Activated CD4-positive, alpha-beta T cell treated with anti-CD3 and anti-CD28 coated beads for 36 hours (primary cell): Measurements from ENCODE around the gene PRICKLE1. TPM values are rescaled to one million over a fixed set of nuclear protein-coding genes. Genes with fewer than 3 reads are reported as not detected.

ENCODE experiments used
- ATAC-seq: fragments of 200-7000 bp; cut with Tn5 transposase; one replicate; pipeline ENCODE4 v1.10.0; 2021; ENCODE audit warnings: mild to moderate bottlenecking, moderate library complexity
- CTCF ChIA-PET: fragments of 350-600 bp; sonication (Branson Sonifier 250); formaldehyde crosslinking; loops from one replicate; lab custom pipeline; 2021; ENCODE audit warnings: antibody characterized with exemption; lab: Charles Lee
- POLR2A ChIA-PET: fragments of 350-600 bp; sonication (Branson Sonifier 250); formaldehyde crosslinking; loops from one replicate; lab custom pipeline; 2021; ENCODE audit warnings: antibody characterized with exemption, inconsistent platforms; lab: Charles Lee
- DNase-seq: peaks from one replicate; pipeline ENCODE4 v3.0.0-alpha.2; 2020
- H3K27ac Mint-ChIP-seq: one replicate; pipeline ENCODE4 v1.8.0; 2021; ENCODE audit warnings: mixed read lengths
- H3K27me3 Mint-ChIP-seq: one replicate; pipeline ENCODE4 v1.8.0; 2021; ENCODE audit warnings: mixed read lengths
- H3K36me3 Mint-ChIP-seq: one replicate; pipeline ENCODE4 v1.8.0; 2021; ENCODE audit warnings: low read depth, mixed read lengths
- H3K4me1 Mint-ChIP-seq: one replicate; pipeline ENCODE4 v1.8.0; 2021; ENCODE audit warnings: mixed read lengths
- H3K4me3 Mint-ChIP-seq: one replicate; pipeline ENCODE4 v1.8.0; 2021; ENCODE audit warnings: mild to moderate bottlenecking, moderate library complexity, mixed read lengths
- H3K9me3 Mint-ChIP-seq: one replicate; pipeline ENCODE4 v1.8.0; 2021; ENCODE audit warnings: low read depth, mixed read lengths
- intact Hi-C, 2 experiments: fragments of 100-400 bp; cut with DNase I in 1 of 2; cut with micrococcal nuclease in 1 of 2; formaldehyde crosslinking; loops; one replicate each; pipeline versions ENCODE4 v1.14.2 to v1.15.1; 2022 to 2024; cut with DNase I, micrococcal nuclease
- total RNA-seq, 2 experiments: library from RNA; stranded (reverse); gene quantifications; one replicate each; pipeline ENCODE4 v1.2.3, GENCODE V29; 2021

PRICKLE1 gene
- total RNA-seq, 2 experiments from 2014 or later: 0.21 to 0.30 TPM

- no peaks in the 10 kb centered on the region for H3K9me3 Mint-ChIP-seq
- ChIA-PET CTCF (interaction anchor here (0.6 to 1.4 kb wide), 3 partner anchors 10 to 82 kb away, joined by 3 to 4 read pairs (median 4); no protein-coding TSS in a partner anchor), POLR2A (no interaction called here)
- DNase-seq (no peak), ATAC-seq (no peak)
- H3K4me3 Mint-ChIP-seq: no peak overlapping the region
- intact Hi-C loops: loop anchor here (10.0 kb wide), 2 partner anchors 1189 to 1269 kb away; partner anchors contain the start of genes IRAK4 (in 1 of the 2) and PUS7L (in 1 of the 2)
- H3K27me3 Mint-ChIP-seq: peaks cover 58% of the 10 kb centered on the region
- H3K36me3 Mint-ChIP-seq: no peaks in the 10 kb centered on the region
- H3K4me1 Mint-ChIP-seq: peaks cover 9% of the 10 kb centered on the region
- no peak overlapping the region for H3K27ac Mint-ChIP-seq
These were observed 103.7 kb downstream of the PRICKLE1 start for GRCh38 chr12:42485823-42486222.

GRCh38 chr12:42484996-42485395 is 104.5 kb downstream of the PRICKLE1 start:
- ATAC-seq (no peak), DNase-seq (no peak)
- ChIA-PET CTCF (interaction anchor here (0.6 to 2.7 kb wide), 7 partner anchors 11 to 461 kb away, joined by 3 to 18 read pairs (median 4); no protein-coding TSS in a partner anchor), POLR2A (interaction anchor here (0.7 kb wide), 1 partner anchor 95 kb away, joined by 9 read pairs; no protein-coding TSS in a partner anchor)
- Mint-ChIP-seq H3K4me1 (peaks cover 9% of the 10 kb centered on the region), H3K9me3 (no peaks in the 10 kb centered on the region), H3K4me3 (no peak overlapping the region), H3K27ac (no peak overlapping the region), H3K27me3 (peaks cover 59% of the 10 kb centered on the region), H3K36me3 (no peaks in the 10 kb centered on the region)
- intact Hi-C loops: loop anchor here (5.0 to 10.0 kb wide), 4 partner anchors 102 to 1270 kb away; partner anchors contain the start of genes IRAK4 (in 1 of the 2), PRICKLE1 (in 1 of the 2) and PUS7L (in 1 of the 2)

- POLR2A ChIA-PET: no interaction called here
- DNase-seq (peak; percentile 43), ATAC-seq (peak; percentile 31)
- peak overlapping the region; percentile 81 for H3K4me3 Mint-ChIP-seq
- CTCF ChIA-PET: interaction anchor here (0.6 to 2.7 kb wide), 6 partner anchors 9 to 1213 kb away, joined by 3 to 18 read pairs (median 4); no protein-coding TSS in a partner anchor
- intact Hi-C loops: loop anchor here (2.0 to 10.0 kb wide), 6 partner anchors 87 to 1271 kb away; partner anchors contain the start of genes IRAK4 (in 1 of the 2), PRICKLE1 (in 1 of the 2) and PUS7L (in 1 of the 2)
- peaks cover 70% of the 10 kb centered on the region for H3K27me3 Mint-ChIP-seq
- H3K9me3 Mint-ChIP-seq: no peaks in the 10 kb centered on the region
- no peaks in the 10 kb centered on the region for H3K36me3 Mint-ChIP-seq
- H3K27ac Mint-ChIP-seq: no peak overlapping the region
- peaks cover 9% of the 10 kb centered on the region for H3K4me1 Mint-ChIP-seq
These were observed 106.1 kb downstream of the PRICKLE1 start for GRCh38 chr12:42483521-42483790.

GRCh38 chr12:42482748-42483520 is 106.6 kb downstream of the PRICKLE1 start:
- Mint-ChIP-seq H3K4me1 (peaks cover 9% of the 10 kb centered on the region), H3K27ac (no peak overlapping the region), H3K4me3 (peak overlapping the region; percentile 66), H3K9me3 (no peaks in the 10 kb centered on the region), H3K36me3 (no peaks in the 10 kb centered on the region), H3K27me3 (peaks cover 71% of the 10 kb centered on the region)
- ATAC-seq (peak; percentile 78), DNase-seq (peak; percentile 75)
- POLR2A ChIA-PET: no interaction called here
- CTCF ChIA-PET: interaction anchor here (0.5 to 2.7 kb wide), 10 partner anchors 9 to 1213 kb away, joined by 3 to 18 read pairs (median 4); no protein-coding TSS in a partner anchor
- intact Hi-C loops: loop anchor here (1.0 to 10.0 kb wide), 7 partner anchors 86 to 1272 kb away; partner anchors contain the start of genes IRAK4 (in 1 of the 2), PRICKLE1 (in 1 of the 2) and PUS7L (in 1 of the 2)

- ATAC-seq (no peak), DNase-seq (no peak)
- intact Hi-C loops: loop anchor here (1.0 to 10.0 kb wide), 7 partner anchors 87 to 1273 kb away; partner anchors contain the start of genes IRAK4 (in 1 of the 2), PRICKLE1 (in 1 of the 2) and PUS7L (in 1 of the 2)
- H3K4me3 Mint-ChIP-seq: peak overlapping the region; percentile 66
- H3K27me3 Mint-ChIP-seq: peaks cover 68% of the 10 kb centered on the region
- ChIA-PET POLR2A (no interaction called here), CTCF (interaction anchor here (0.5 to 2.0 kb wide), 7 partner anchors 8 to 164 kb away, joined by 3 to 17 read pairs (median 4); no protein-coding TSS in a partner anchor)
- H3K36me3 Mint-ChIP-seq: no peaks in the 10 kb centered on the region
- no peak overlapping the region for H3K27ac Mint-ChIP-seq
- H3K4me1 Mint-ChIP-seq: peaks cover 9% of the 10 kb centered on the region
- H3K9me3 Mint-ChIP-seq: no peaks in the 10 kb centered on the region
These were observed 107.4 kb downstream of the PRICKLE1 start for GRCh38 chr12:42482041-42482747.

- CTCF ChIA-PET: interaction anchor here (1.3 kb wide), 1 partner anchor 90 kb away, joined by 3 read pairs; no protein-coding TSS in a partner anchor
- peaks cover 9% of the 10 kb centered on the region for H3K4me1 Mint-ChIP-seq
- no peaks in the 10 kb centered on the region for H3K36me3 Mint-ChIP-seq
- no peaks in the 10 kb centered on the region for H3K9me3 Mint-ChIP-seq
- POLR2A ChIA-PET: no interaction called here
- intact Hi-C loops: loop anchor here (5.0 to 10.0 kb wide), 4 partner anchors 106 to 1273 kb away; partner anchors contain the start of genes IRAK4 (in 1 of the 2), PRICKLE1 (in 1 of the 2) and PUS7L (in 1 of the 2)
- H3K4me3 Mint-ChIP-seq: no peak overlapping the region
- ATAC-seq (no peak), DNase-seq (no peak)
- H3K27me3 Mint-ChIP-seq: peaks cover 66% of the 10 kb centered on the region
- no peak overlapping the region for H3K27ac Mint-ChIP-seq
These were observed 108.2 kb downstream of the PRICKLE1 start for GRCh38 chr12:42481368-42481767.

- H3K4me3 Mint-ChIP-seq: no peak overlapping the region
- peaks cover 50% of the 10 kb centered on the region for H3K27me3 Mint-ChIP-seq
- ATAC-seq (no peak), DNase-seq (no peak)
- no peaks in the 10 kb centered on the region for H3K36me3 Mint-ChIP-seq
- CTCF ChIA-PET: no interaction called here
- H3K27ac Mint-ChIP-seq: no peak overlapping the region
- POLR2A ChIA-PET: no interaction called here
- H3K9me3 Mint-ChIP-seq: no peaks in the 10 kb centered on the region
- peaks cover 3% of the 10 kb centered on the region for H3K4me1 Mint-ChIP-seq
- intact Hi-C loops: no loop called here
These were observed 111.6 kb downstream of the PRICKLE1 start for GRCh38 chr12:42477941-42478340.

- Mint-ChIP-seq H3K9me3 (no peaks in the 10 kb centered on the region), H3K27me3 (peaks cover 30% of the 10 kb centered on the region), H3K4me3 (no peak overlapping the region), H3K4me1 (no peaks in the 10 kb centered on the region), H3K36me3 (no peaks in the 10 kb centered on the region), H3K27ac (no peak overlapping the region)
- DNase-seq: no peak
- ChIA-PET POLR2A (no interaction called here), CTCF (no interaction called here)
- ATAC-seq: no peak
- intact Hi-C loops: no loop called here
These were observed 114.4 kb downstream of the PRICKLE1 start for GRCh38 chr12:42475106-42475505.

- peak; percentile 52 for ATAC-seq
- CTCF ChIA-PET: interaction anchor here (1.1 kb wide), 1 partner anchor 8 kb away, joined by 3 read pairs; no protein-coding TSS in a partner anchor
These were observed 115.2 kb downstream of the PRICKLE1 start for GRCh38 chr12:42474391-42474790.

GRCh38 chr12:42473561-42473960 is 116.0 kb downstream of the PRICKLE1 start:
- peaks cover 12% of the 10 kb centered on the region for H3K4me1 Mint-ChIP-seq
- ChIA-PET POLR2A (no interaction called here), CTCF (interaction anchor here (0.6 to 1.1 kb wide), 2 partner anchors 9 to 1082 kb away, joined by 3 to 4 read pairs; no protein-coding TSS in a partner anchor)
- H3K4me3 Mint-ChIP-seq: no peak overlapping the region
- H3K9me3 Mint-ChIP-seq: no peaks in the 10 kb centered on the region
- H3K27me3 Mint-ChIP-seq: peaks cover 23% of the 10 kb centered on the region
- intact Hi-C loops: no loop called here
- DNase-seq: no peak
- no peaks in the 10 kb centered on the region for H3K36me3 Mint-ChIP-seq
- ATAC-seq: no peak
- no peak overlapping the region for H3K27ac Mint-ChIP-seq

More at GRCh38 chr12:42474391-42474790, 115.2 kb downstream of the PRICKLE1 start:
- POLR2A ChIA-PET: no interaction called here
- Mint-ChIP-seq H3K36me3 (no peaks in the 10 kb centered on the region), H3K27me3 (peaks cover 26% of the 10 kb centered on the region), H3K4me1 (peaks cover 5% of the 10 kb centered on the region), H3K27ac (no peak overlapping the region), H3K9me3 (no peaks in the 10 kb centered on the region), H3K4me3 (no peak overlapping the region)
- DNase-seq: no peak
- intact Hi-C loops: no loop called here

GRCh38 chr12:42473130-42473529 is 116.4 kb downstream of the PRICKLE1 start:
- no peaks in the 10 kb centered on the region for H3K9me3 Mint-ChIP-seq
- H3K27ac Mint-ChIP-seq: no peak overlapping the region
- H3K4me3 Mint-ChIP-seq: no peak overlapping the region
- H3K4me1 Mint-ChIP-seq: peaks cover 16% of the 10 kb centered on the region
- ChIA-PET POLR2A (no interaction called here), CTCF (interaction anchor here (0.6 to 1.1 kb wide), 2 partner anchors 10 to 1082 kb away, joined by 3 to 4 read pairs; no protein-coding TSS in a partner anchor)
- no peaks in the 10 kb centered on the region for H3K36me3 Mint-ChIP-seq
- intact Hi-C loops: no loop called here
- peaks cover 20% of the 10 kb centered on the region for H3K27me3 Mint-ChIP-seq
- DNase-seq (no peak), ATAC-seq (no peak)
